Mammary epithelial cell (primary cell): Measurements from ENCODE around the gene AGAP1.

Source experiments
- CTCF ChIP-seq, 2 donors: IDR thresholded peaks in 1 of 2; conservative IDR thresholded peaks in 1 of 2; 2 replicates each; pipeline ENCODE4 v1.5.1; 2011 to 2012; ENCODE audit warnings: inconsistent platforms in 2 of 2, low read length in 2 of 2, mild to moderate bottlenecking in 2 of 2, control low read depth in 1 of 2, low read depth in 1 of 2; ENCODE audit not compliant: insufficient read depth in 1 of 2; ENCODE audit errors: extremely low read depth in 1 of 2
- EZH2 ChIP-seq: IDR thresholded peaks from 2 replicates; pipeline ENCODE4 v1.6.1; 2012; ENCODE audit warnings: low read length, inconsistent platforms, borderline replicate concordance

- TF ChIP-seq CTCF (conservative IDR thresholded peaks at IDR 0.05 in 1 of 2, IDR thresholded peaks at IDR 0.05 in 1 of 2; ENCODE audit: extremely low read depth in 1 of 2, insufficient read depth in 1 of 2, low read depth in 1 of 2, low read length in 2 of 2) (no peak), EZH2 (no peak)
Measured at GRCh38 chr2:235984552-235984951, 490.7 kb downstream of the AGAP1 start.
